Activated CD4-positive, alpha-beta memory T cell treated with anti-CD3 and anti-CD28 coated beads, Interleukin-2, amount 10 ng/mL, durations not matched to agents 7 days and 5 days (primary cell): ENCODE measurements around the gene XYLT1. TPM values are rescaled to one million over a fixed set of nuclear protein-coding genes. Genes with fewer than 3 reads are reported as not detected.

Experiments used
- CTCF ChIA-PET: fragments of 350-600 bp; sonication (Branson Sonifier 250); formaldehyde crosslinking; loops from one replicate; lab custom pipeline; 2021; ENCODE audit warnings: antibody characterized with exemption, inconsistent platforms; lab: Charles Lee
- POLR2A ChIA-PET: fragments of 350-600 bp; sonication (Branson Sonifier 250); formaldehyde crosslinking; loops from one replicate; lab custom pipeline; 2021; ENCODE audit warnings: antibody characterized with exemption; lab: Charles Lee
- DNase-seq: peaks from one replicate; pipeline ENCODE4 v3.0.0-alpha.2; 2020
- H3K27ac Mint-ChIP-seq: one replicate; pipeline ENCODE4 v1.8.0; 2021; ENCODE audit warnings: mild to moderate bottlenecking, mixed read lengths
- H3K27me3 Mint-ChIP-seq: one replicate; pipeline ENCODE4 v1.8.0; 2021; ENCODE audit warnings: mixed read lengths
- H3K36me3 Mint-ChIP-seq: one replicate; pipeline ENCODE4 v1.8.0; 2021; ENCODE audit warnings: low read depth, mixed read lengths
- H3K4me1 Mint-ChIP-seq: one replicate; pipeline ENCODE4 v1.8.0; 2021; ENCODE audit warnings: mixed read lengths
- H3K4me3 Mint-ChIP-seq: one replicate; pipeline ENCODE4 v1.8.0; 2021; ENCODE audit warnings: mild to moderate bottlenecking, mixed read lengths
- H3K9me3 Mint-ChIP-seq: one replicate; pipeline ENCODE4 v1.8.0; 2021; ENCODE audit warnings: mixed read lengths
- total RNA-seq, 2 experiments: library from RNA; stranded (reverse); gene quantifications; one replicate each; pipeline ENCODE4 v1.2.3, GENCODE V29; 2021

Gene XYLT1
- total RNA-seq, 2 experiments from 2014 or later: 30.2 to 34.9 TPM

- DNase-seq: no peak
- Mint-ChIP-seq H3K4me1 (peaks cover 3% of the 10 kb centered on the region), H3K4me3 (no peak overlapping the region), H3K27ac (no peak overlapping the region), H3K27me3 (no peaks in the 10 kb centered on the region), H3K9me3 (no peaks in the 10 kb centered on the region), H3K36me3 (peaks cover 2% of the 10 kb centered on the region)
- CTCF ChIA-PET: no interaction called here
- POLR2A ChIA-PET: no interaction called here
Observed at GRCh38 chr16:17296431-17296830, 174.3 kb downstream of the XYLT1 start.

DNA sequence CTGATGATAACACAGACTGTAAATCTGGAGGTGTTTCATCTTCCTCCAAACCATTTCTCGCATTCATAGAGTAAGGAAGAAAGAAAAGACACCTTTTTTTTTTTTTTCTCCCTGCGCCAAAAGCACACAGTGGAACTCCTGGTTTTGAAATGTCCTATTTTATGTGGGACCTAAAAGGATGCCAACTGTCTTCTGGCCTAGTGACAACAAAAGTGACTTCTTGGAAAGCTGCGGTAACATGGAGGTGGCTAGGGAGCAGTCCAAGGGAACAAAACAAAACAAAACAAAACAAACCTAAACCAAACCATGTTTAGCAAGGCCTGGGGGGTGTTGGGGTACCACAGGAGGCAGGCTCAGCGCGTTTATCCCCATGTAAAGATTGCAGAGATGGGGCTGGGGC is 174.8 kb downstream of the XYLT1 start:
- Mint-ChIP-seq H3K4me3 (no peak overlapping the region), H3K27me3 (no peaks in the 10 kb centered on the region), H3K27ac (no peak overlapping the region), H3K36me3 (peaks cover 2% of the 10 kb centered on the region), H3K4me1 (peaks cover 3% of the 10 kb centered on the region), H3K9me3 (no peaks in the 10 kb centered on the region)
- no peak for DNase-seq
- ChIA-PET POLR2A (no interaction called here), CTCF (no interaction called here)

DNA sequence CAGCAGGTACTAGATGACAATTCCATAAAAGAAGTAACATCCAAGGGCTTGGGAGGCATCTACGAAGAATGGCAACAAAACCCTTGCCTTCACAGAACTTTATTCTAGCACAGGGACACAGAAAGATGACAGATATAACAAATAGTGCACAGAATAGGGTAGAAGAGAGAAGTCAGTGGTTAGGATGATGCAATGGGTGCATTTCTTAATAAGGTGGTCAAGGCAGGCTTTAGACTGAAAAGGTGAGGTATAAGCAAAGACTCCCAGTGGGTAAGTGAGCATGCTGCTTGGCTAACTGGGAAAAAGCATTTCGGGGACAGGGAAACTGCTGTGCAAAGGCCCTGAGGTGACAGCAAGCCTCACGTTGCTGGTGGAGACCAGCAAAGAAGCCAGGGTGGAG is 175.9 kb downstream of the XYLT1 start:
- peaks cover 2% of the 10 kb centered on the region for H3K36me3 Mint-ChIP-seq
- ChIA-PET CTCF (no interaction called here), POLR2A (no interaction called here)

GRCh38 chr16:17293813-17294558 is 176.8 kb downstream of the XYLT1 start:
- no peak overlapping the region for H3K4me3 Mint-ChIP-seq
- no peak overlapping the region for H3K27ac Mint-ChIP-seq
- DNase-seq: no peak
- H3K4me1 Mint-ChIP-seq: peaks cover 3% of the 10 kb centered on the region
- ChIA-PET CTCF (interaction anchor here (1.0 kb wide), 1 partner anchor 51 kb away, joined by 3 read pairs; no protein-coding TSS in a partner anchor), POLR2A (no interaction called here)
- H3K9me3 Mint-ChIP-seq: no peaks in the 10 kb centered on the region
- H3K27me3 Mint-ChIP-seq: no peaks in the 10 kb centered on the region
- peaks cover 8% of the 10 kb centered on the region for H3K36me3 Mint-ChIP-seq

More for the DNA sequence above, 175.9 kb downstream of the XYLT1 start:
- DNase-seq: no peak
- Mint-ChIP-seq H3K4me1 (peaks cover 3% of the 10 kb centered on the region), H3K27me3 (no peaks in the 10 kb centered on the region), H3K4me3 (no peak overlapping the region), H3K9me3 (no peaks in the 10 kb centered on the region), H3K27ac (no peak overlapping the region)

GRCh38 chr16:17291289-17291688 is 179.5 kb downstream of the XYLT1 start:
- no peak for DNase-seq
- POLR2A ChIA-PET: no interaction called here
- CTCF ChIA-PET: interaction anchor here (1.1 kb wide), 1 partner anchor 30 kb away, joined by 5 read pairs; no protein-coding TSS in a partner anchor
- no peaks in the 10 kb centered on the region for H3K9me3 Mint-ChIP-seq
- peaks cover 8% of the 10 kb centered on the region for H3K36me3 Mint-ChIP-seq
- H3K27me3 Mint-ChIP-seq: no peaks in the 10 kb centered on the region
- peaks cover 3% of the 10 kb centered on the region for H3K4me1 Mint-ChIP-seq
- H3K4me3 Mint-ChIP-seq: no peak overlapping the region
- no peak overlapping the region for H3K27ac Mint-ChIP-seq

DNA sequence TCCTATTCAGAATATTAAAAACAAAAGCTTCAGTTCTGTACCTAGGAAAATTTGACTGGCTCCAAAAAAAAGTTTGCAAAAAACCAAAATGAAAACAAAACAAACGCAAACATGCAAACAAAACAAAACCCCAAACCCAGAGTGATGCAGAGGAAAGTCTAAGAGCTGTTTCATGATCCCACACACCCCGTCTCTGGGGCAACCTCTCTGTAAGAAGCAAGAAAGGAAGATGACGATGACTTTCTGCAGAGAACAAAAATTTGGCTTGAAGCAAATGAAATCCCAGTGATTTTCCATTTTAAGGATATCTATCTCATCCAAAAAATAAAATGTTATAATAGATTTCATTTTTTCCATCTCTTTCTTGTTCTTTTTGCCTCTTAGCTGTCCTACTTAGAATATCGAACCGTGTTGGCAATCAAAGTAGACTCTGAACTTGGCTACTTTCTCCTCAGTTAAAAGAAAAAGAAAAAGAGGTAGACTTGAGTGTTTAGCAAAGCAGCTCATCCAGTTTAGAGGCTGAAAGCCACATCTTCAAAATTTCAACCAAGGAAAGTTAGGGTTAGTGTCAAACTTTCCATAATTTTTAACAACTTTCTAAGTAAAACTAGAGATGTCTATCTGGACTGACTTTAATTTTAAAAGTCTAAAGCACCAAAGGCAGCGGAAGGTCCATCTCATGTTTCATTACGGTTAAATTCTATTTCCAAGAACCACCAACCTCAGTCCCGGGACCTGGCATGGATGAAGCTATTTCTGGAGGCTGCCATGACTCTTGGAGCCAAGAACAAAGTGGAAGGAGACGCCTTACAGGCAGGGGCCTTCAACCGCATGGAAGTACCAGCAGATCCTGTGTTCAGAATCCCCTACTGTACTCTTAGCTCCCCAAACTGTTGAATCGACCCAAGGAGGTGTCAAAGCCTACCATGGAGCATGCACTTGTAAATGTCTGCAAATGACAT is 180.8 kb downstream of the XYLT1 start:
- Mint-ChIP-seq H3K36me3 (peaks cover 8% of the 10 kb centered on the region), H3K4me1 (peaks cover 1% of the 10 kb centered on the region), H3K27ac (no peak overlapping the region), H3K27me3 (no peaks in the 10 kb centered on the region), H3K9me3 (no peaks in the 10 kb centered on the region), H3K4me3 (no peak overlapping the region)
- no peak for DNase-seq
- CTCF ChIA-PET: no interaction called here
- POLR2A ChIA-PET: interaction anchor here (0.8 kb wide), 1 partner anchor 347 kb away, joined by 3 read pairs; no protein-coding TSS in a partner anchor

DNA sequence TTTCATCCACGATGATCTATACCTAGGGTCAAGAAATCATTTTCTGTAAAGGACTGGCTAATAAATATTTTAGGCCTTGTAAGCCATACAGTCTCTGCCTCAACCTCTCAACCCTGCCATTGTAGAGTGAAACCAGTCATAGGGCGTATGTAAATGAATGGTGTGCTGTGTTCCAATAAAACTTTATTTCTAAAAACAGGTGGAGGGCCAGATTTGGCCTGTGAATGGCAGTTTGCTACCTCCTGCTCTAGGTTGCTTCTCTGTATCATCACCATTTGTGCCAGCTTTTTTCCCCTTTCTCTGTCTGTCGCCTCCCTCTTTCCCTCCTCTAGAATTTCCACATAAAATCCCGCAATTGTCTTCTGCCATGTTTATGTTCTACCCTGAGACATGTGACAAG is 181.7 kb downstream of the XYLT1 start:
- Mint-ChIP-seq H3K36me3 (peaks cover 8% of the 10 kb centered on the region), H3K27ac (no peak overlapping the region), H3K4me1 (no peaks in the 10 kb centered on the region), H3K4me3 (no peak overlapping the region), H3K9me3 (no peaks in the 10 kb centered on the region), H3K27me3 (no peaks in the 10 kb centered on the region)
- DNase-seq: no peak
- ChIA-PET CTCF (no interaction called here), POLR2A (no interaction called here)

- peaks cover 8% of the 10 kb centered on the region for H3K36me3 Mint-ChIP-seq
- no peak for DNase-seq
- no peaks in the 10 kb centered on the region for H3K9me3 Mint-ChIP-seq
- H3K27ac Mint-ChIP-seq: no peak overlapping the region
- no peaks in the 10 kb centered on the region for H3K27me3 Mint-ChIP-seq
- peaks cover under 1% of the 10 kb centered on the region for H3K4me1 Mint-ChIP-seq
- no peak overlapping the region for H3K4me3 Mint-ChIP-seq
- POLR2A ChIA-PET: no interaction called here
- CTCF ChIA-PET: no interaction called here
Observed at GRCh38 chr16:17287166-17287800, 183.5 kb downstream of the XYLT1 start.

- Mint-ChIP-seq H3K4me3 (no peak overlapping the region), H3K4me1 (peaks cover 1% of the 10 kb centered on the region), H3K9me3 (no peaks in the 10 kb centered on the region), H3K36me3 (peaks cover 5% of the 10 kb centered on the region), H3K27me3 (no peaks in the 10 kb centered on the region), H3K27ac (no peak overlapping the region)
- ChIA-PET CTCF (no interaction called here), POLR2A (no interaction called here)
- DNase-seq: no peak
Observed at GRCh38 chr16:17286443-17286842, 184.3 kb downstream of the XYLT1 start.

DNA sequence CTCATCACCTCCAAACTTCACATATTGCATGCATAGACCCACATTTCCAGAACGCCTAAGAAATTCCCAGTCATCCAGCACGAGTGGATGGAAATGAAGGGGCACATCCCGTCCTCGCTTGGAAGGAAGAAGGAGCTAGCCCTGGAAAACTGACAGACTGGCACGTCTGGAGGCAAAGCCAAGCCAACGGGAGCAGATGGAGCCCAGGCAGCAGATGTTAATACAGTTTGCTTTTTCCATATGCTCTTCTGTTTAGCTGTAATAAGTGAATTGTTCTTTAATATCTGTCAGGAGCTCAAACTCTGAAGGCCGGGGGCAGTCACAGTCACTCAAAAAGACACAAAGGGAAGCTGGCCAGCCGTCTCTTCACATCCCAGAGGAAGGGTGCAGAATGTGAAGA is 187.7 kb downstream of the XYLT1 start:
- Mint-ChIP-seq H3K4me1 (peaks cover 1% of the 10 kb centered on the region), H3K4me3 (no peak overlapping the region), H3K36me3 (no peaks in the 10 kb centered on the region), H3K27me3 (no peaks in the 10 kb centered on the region), H3K27ac (no peak overlapping the region), H3K9me3 (no peaks in the 10 kb centered on the region)
- ChIA-PET CTCF (interaction anchor here (0.6 kb wide), 1 partner anchor 8 kb away, joined by 3 read pairs; no protein-coding TSS in a partner anchor), POLR2A (no interaction called here)
- no peak for DNase-seq

DNA sequence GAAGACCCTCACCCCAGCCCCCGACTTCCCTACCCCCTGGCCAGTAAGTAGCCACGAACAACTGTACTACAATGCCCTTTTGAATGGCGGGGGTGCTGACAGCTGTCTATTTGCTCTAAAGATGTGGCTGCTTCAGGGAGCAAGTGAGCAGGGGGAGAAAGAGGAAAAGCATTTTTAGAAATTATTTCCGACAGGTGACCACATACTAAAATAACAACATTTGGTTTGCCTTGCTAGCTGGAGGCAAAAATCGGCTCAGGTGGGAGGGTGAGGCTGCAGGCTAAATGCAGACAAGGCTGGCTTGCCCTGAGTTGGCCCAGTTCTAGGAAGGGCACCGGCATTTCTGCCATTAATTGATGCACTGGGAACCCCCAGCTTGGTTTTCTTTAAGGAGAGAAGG is 188.5 kb downstream of the XYLT1 start:
- no peak for DNase-seq
- H3K9me3 Mint-ChIP-seq: no peaks in the 10 kb centered on the region
- no peak overlapping the region for H3K27ac Mint-ChIP-seq
- no peaks in the 10 kb centered on the region for H3K36me3 Mint-ChIP-seq
- H3K27me3 Mint-ChIP-seq: no peaks in the 10 kb centered on the region
- POLR2A ChIA-PET: interaction anchor here (1.0 kb wide), 1 partner anchor 10 kb away, joined by 4 read pairs; no protein-coding TSS in a partner anchor
- peaks cover 1% of the 10 kb centered on the region for H3K4me1 Mint-ChIP-seq
- CTCF ChIA-PET: interaction anchor here (0.6 kb wide), 1 partner anchor 8 kb away, joined by 3 read pairs; no protein-coding TSS in a partner anchor
- H3K4me3 Mint-ChIP-seq: no peak overlapping the region

GRCh38 chr16:17281052-17281451 is 189.7 kb downstream of the XYLT1 start:
- Mint-ChIP-seq H3K27ac (no peak overlapping the region), H3K4me1 (peaks cover 8% of the 10 kb centered on the region), H3K27me3 (no peaks in the 10 kb centered on the region), H3K4me3 (no peak overlapping the region), H3K36me3 (no peaks in the 10 kb centered on the region), H3K9me3 (no peaks in the 10 kb centered on the region)
- POLR2A ChIA-PET: no interaction called here
- CTCF ChIA-PET: no interaction called here
- DNase-seq: no peak
